SK-N-SH treated with all-trans-retinoic acid at 6 μM for 48 hours (cell line): ENCODE results near the gene MYL6B.
A peak's percentile ranks its signal among the peaks of the same experiment; 100 is the strongest.

Source experiments
- ATAC-seq: fragments of 200-7000 bp; cut with Tn5 transposase; 3 replicates; pipeline ENCODE4 v1.9.1; 2020; ENCODE audit warnings: mild to moderate bottlenecking, moderate library complexity
- ARNTL ChIP-seq: fragments of 450-650 bp; formaldehyde crosslinking; IDR thresholded peaks from 2 replicates; pipeline ENCODE4 v1.5.0; 2020; ENCODE audit warnings: low read depth, mild to moderate bottlenecking, moderate library complexity, borderline replicate concordance
- BACH2 ChIP-seq: fragments of 250-450 bp; sonication (Bioruptor Pico); IDR thresholded peaks from 2 replicates; pipeline ENCODE4 v1.9.0; 2021; ENCODE audit warnings: mild to moderate bottlenecking, borderline replicate concordance
- CREB5 ChIP-seq: fragments of 250-450 bp; sonication (Bioruptor Pico); IDR thresholded peaks from 2 replicates; pipeline ENCODE4 v1.5.1; 2020; ENCODE audit warnings: low read depth, mild to moderate bottlenecking, moderate library complexity
- CSRNP3 ChIP-seq: fragments of 250-450 bp; sonication (Bioruptor Pico); IDR thresholded peaks from 2 replicates; pipeline ENCODE4 v1.5.1; 2021; ENCODE audit warnings: mild to moderate bottlenecking, moderate library complexity
- GLIS3 ChIP-seq: fragments of 250-450 bp; sonication (Bioruptor Pico); IDR thresholded peaks from 2 replicates; pipeline ENCODE4 v1.5.0; 2020; ENCODE audit warnings: mild to moderate bottlenecking, moderate library complexity
- ISL1 ChIP-seq: fragments of 250-450 bp; sonication (Bioruptor Pico); IDR thresholded peaks from 2 replicates; pipeline ENCODE4 v2.1.2; 2022; ENCODE audit warnings: mild to moderate bottlenecking, moderate library complexity
- OSR1 ChIP-seq: fragments of 250-450 bp; sonication (Bioruptor Pico); IDR thresholded peaks from 2 replicates; pipeline ENCODE4 v1.8.0; 2022; ENCODE audit warnings: moderate library complexity, mild to moderate bottlenecking, inconsistent platforms
- PPARA ChIP-seq: fragments of 250-450 bp; sonication (Bioruptor Pico); IDR thresholded peaks from 2 replicates; pipeline ENCODE4 v1.5.0; 2020; ENCODE audit warnings: mild to moderate bottlenecking, borderline replicate concordance
- RARB ChIP-seq: fragments of 250-450 bp; sonication (Bioruptor Pico); IDR thresholded peaks from 2 replicates; pipeline ENCODE4 v1.8.0; 2021; ENCODE audit warnings: mild to moderate bottlenecking, moderate library complexity
- TOX ChIP-seq: fragments of 250-450 bp; sonication (Bioruptor Pico); IDR thresholded peaks from 2 replicates; pipeline ENCODE4 v1.8.0; 2021; ENCODE audit warnings: mild to moderate bottlenecking, moderate library complexity, borderline replicate concordance
- ZC3H10 ChIP-seq: fragments of 250-450 bp; sonication (Bioruptor Pico); IDR thresholded peaks from 2 replicates; pipeline ENCODE4 v1.5.1; 2021; ENCODE audit warnings: mild to moderate bottlenecking, moderate library complexity
- ZFP30 ChIP-seq: fragments of 450-650 bp; formaldehyde crosslinking; IDR thresholded peaks from 2 replicates; pipeline ENCODE4 v1.5.0; 2022; ENCODE audit warnings: mild to moderate bottlenecking, moderate library complexity
- ZNF565 ChIP-seq: fragments of 450-650 bp; formaldehyde crosslinking; conservative IDR thresholded peaks from 2 replicates; pipeline ENCODE4 v1.5.0; 2020; ENCODE audit warnings: low read depth, mild to moderate bottlenecking, moderate library complexity
- ZNF70 ChIP-seq: fragments of 450-650 bp; formaldehyde crosslinking; IDR thresholded peaks from 2 replicates; pipeline ENCODE4 v1.5.0; 2020; ENCODE audit warnings: mild to moderate bottlenecking, moderate library complexity

Gene MYL6B

GRCh38 chr12:56204275-56204674 lies 51.9 kb downstream of the MYL6B start:
- no peak for ATAC-seq
- TF ChIP-seq ZFP30 (CRISPR knock-in tag) = no peak
- TF ChIP-seq CSRNP3 = no peak
- no peak for TF ChIP-seq BACH2 (CRISPR knock-in tag)
- no peak for TF ChIP-seq TOX (CRISPR knock-in tag)
- TF ChIP-seq RARB (CRISPR knock-in tag) = no peak
- TF ChIP-seq CREB5 = no peak
- no peak for TF ChIP-seq ZNF70

- ATAC-seq = peak; percentile 15; the same call in 1 of the 3 replicates
- no peak for TF ChIP-seq OSR1 (CRISPR knock-in tag)
Observed at GRCh38 chr12:56205445-56205844, 53.1 kb downstream of the MYL6B start.

GRCh38 chr12:56206452-56207166 lies 54.2 kb downstream of the MYL6B start:
- peak; percentile 77 for ATAC-seq
- TF ChIP-seq ZFP30 (CRISPR knock-in tag) (no peak), PPARA (no peak), ZNF70 (no peak), ZNF565 (CRISPR knock-in tag) (no peak), ZC3H10 (no peak), GLIS3 (CRISPR knock-in tag) (no peak), ISL1 (CRISPR knock-in tag) (no peak), ARNTL (CRISPR knock-in tag) (no peak)
- TF ChIP-seq, all 23 proteins: peak for 0
